ENCODE measurements around the gene TOB1. TPM values are rescaled to one million over a fixed set of nuclear protein-coding genes. Genes with fewer than 3 reads are reported as not detected.

TOB1 gene
- total RNA-seq, 1 donor from 2014 or later, result 15.5 TPM

GRCh38 chr17:50833510-50834428, 32.4 kb downstream of the TOB1 start:
- DNase-seq (ENCODE audit: low spot score), result no peak
- H3K27ac Mint-ChIP-seq (ENCODE audit: unreplicated experiment), result no peak overlapping the region
- peaks cover 6% of the 10 kb centered on the region for H3K4me1 Mint-ChIP-seq (ENCODE audit: unreplicated experiment)
- no peaks in the 10 kb centered on the region for H3K9me3 Mint-ChIP-seq (ENCODE audit: unreplicated experiment)
- H3K4me3 Mint-ChIP-seq (ENCODE audit: unreplicated experiment), result no peak overlapping the region
- H3K27me3 Mint-ChIP-seq (ENCODE audit: unreplicated experiment), result peaks cover 1% of the 10 kb centered on the region
- H3K36me3 Mint-ChIP-seq (ENCODE audit: low read depth, unreplicated experiment), result no peaks in the 10 kb centered on the region
- no peak for TF ChIP-seq CTCF (IDR thresholded peaks at IDR 0.05; ENCODE audit: unreplicated experiment)

- H3K4me1 Mint-ChIP-seq (ENCODE audit: unreplicated experiment), result peaks cover 6% of the 10 kb centered on the region
- no peaks in the 10 kb centered on the region for H3K36me3 Mint-ChIP-seq (ENCODE audit: low read depth, unreplicated experiment)
- DNase-seq (ENCODE audit: low spot score), result no peak
- TF ChIP-seq CTCF (IDR thresholded peaks at IDR 0.05; ENCODE audit: unreplicated experiment), result no peak
- no peak overlapping the region for H3K4me3 Mint-ChIP-seq (ENCODE audit: unreplicated experiment)
- peaks cover 1% of the 10 kb centered on the region for H3K27me3 Mint-ChIP-seq (ENCODE audit: unreplicated experiment)
- H3K9me3 Mint-ChIP-seq (ENCODE audit: unreplicated experiment), result no peaks in the 10 kb centered on the region
- H3K27ac Mint-ChIP-seq (ENCODE audit: unreplicated experiment), result no peak overlapping the region
These were observed 33.2 kb downstream of the TOB1 start for GRCh38 chr17:50832864-50833381.

GRCh38 chr17:50832267-50832863, 33.8 kb downstream of the TOB1 start:
- H3K27me3 Mint-ChIP-seq (ENCODE audit: unreplicated experiment), result peaks cover 1% of the 10 kb centered on the region
- H3K4me1 Mint-ChIP-seq (ENCODE audit: unreplicated experiment), result peaks cover 6% of the 10 kb centered on the region
- DNase-seq (ENCODE audit: low spot score), result no peak
- no peaks in the 10 kb centered on the region for H3K36me3 Mint-ChIP-seq (ENCODE audit: low read depth, unreplicated experiment)
- TF ChIP-seq CTCF (IDR thresholded peaks at IDR 0.05; ENCODE audit: unreplicated experiment), result no peak
- H3K9me3 Mint-ChIP-seq (ENCODE audit: unreplicated experiment), result no peaks in the 10 kb centered on the region
- no peak overlapping the region for H3K27ac Mint-ChIP-seq (ENCODE audit: unreplicated experiment)
- H3K4me3 Mint-ChIP-seq (ENCODE audit: unreplicated experiment), result no peak overlapping the region

- H3K27me3 Mint-ChIP-seq (ENCODE audit: unreplicated experiment), result peaks cover 1% of the 10 kb centered on the region
- TF ChIP-seq CTCF (IDR thresholded peaks at IDR 0.05; ENCODE audit: unreplicated experiment), result no peak
- no peak overlapping the region for H3K27ac Mint-ChIP-seq (ENCODE audit: unreplicated experiment)
- peaks cover 6% of the 10 kb centered on the region for H3K4me1 Mint-ChIP-seq (ENCODE audit: unreplicated experiment)
- no peak overlapping the region for H3K4me3 Mint-ChIP-seq (ENCODE audit: unreplicated experiment)
- no peaks in the 10 kb centered on the region for H3K36me3 Mint-ChIP-seq (ENCODE audit: low read depth, unreplicated experiment)
- no peak for DNase-seq (ENCODE audit: low spot score)
- no peaks in the 10 kb centered on the region for H3K9me3 Mint-ChIP-seq (ENCODE audit: unreplicated experiment)
These were observed 34.7 kb downstream of the TOB1 start for GRCh38 chr17:50831471-50831928.
